H1 (cell line): ENCODE results near the gene H1-8. TPM values are rescaled to one million over a fixed set of nuclear protein-coding genes. Genes with fewer than 3 reads are reported as not detected.

Experiments
- ASH2L ChIP-seq: fragments of 200-600, 300-600 bp; sonication (generic); IDR thresholded peaks from one replicate; pipeline ENCODE4 v1.7.1; 2017; ENCODE audit warnings: low read length
- ATF3 ChIP-seq: IDR thresholded peaks from 2 replicates; pipeline ENCODE4 v1.6.1; 2011; ENCODE audit warnings: low read depth, mild to moderate bottlenecking, low read length; ENCODE audit not compliant: insufficient read depth
- EGR1 ChIP-seq: IDR thresholded peaks from 2 replicates; pipeline ENCODE4 v1.6.1; 2011; ENCODE audit warnings: low read depth, low read length, borderline replicate concordance
- FOSL1 ChIP-seq: IDR thresholded peaks from 2 replicates; pipeline ENCODE4 v1.6.1; 2011; ENCODE audit warnings: mild to moderate bottlenecking, low read depth, low read length, moderate library complexity; ENCODE audit not compliant: insufficient read depth
- HDAC2 ChIP-seq, 2 experiments: fragments of 300-600 bp in 1 of 2; sonication (generic) in 1 of 2; IDR thresholded peaks; 2 replicates each; pipeline ENCODE4 v1.6.1; 2011 to 2012; ENCODE audit warnings: low read depth in 2 of 2, low read length in 2 of 2, mild to moderate bottlenecking in 2 of 2, moderate library complexity in 2 of 2, borderline replicate concordance in 1 of 2, inconsistent platforms in 1 of 2
- JUND ChIP-seq: IDR thresholded peaks from 2 replicates; pipeline ENCODE4 v1.6.1; 2011; ENCODE audit warnings: mild to moderate bottlenecking, improper control_type of control experiment, low read length
- NANOG ChIP-seq: IDR thresholded peaks from 2 replicates; pipeline ENCODE4 v1.6.1; 2011; ENCODE audit warnings: low read length, low read depth, mild to moderate bottlenecking, inconsistent platforms; ENCODE audit not compliant: insufficient read depth, poor library complexity, severe bottlenecking
- RFX5 ChIP-seq: IDR thresholded peaks from 2 replicates; pipeline ENCODE4 v1.6.1; 2011; ENCODE audit warnings: low read depth, low read length, improper control_type of control experiment, borderline replicate concordance
- SRF ChIP-seq: IDR thresholded peaks from 2 replicates; pipeline ENCODE4 v1.6.1; 2011; ENCODE audit warnings: mild to moderate bottlenecking, low read depth, low read length, moderate library complexity
- polyA plus RNA-seq, 7 experiments: library from polyadenylated mRNA; depleted of rRNA in 3 of 7; stranded (reverse) in 5 of 7; unstranded in 2 of 7; fragments of >200 nt in 5 of 7; fragments of 200-250 nt in 2 of 7; gene quantifications; 1 replicate in 5 of 7; 2 replicates in 1 of 7; 4 replicates in 1 of 7; pipeline versions ENCODE4 v1.2.1 to v1.2.3, GENCODE V29; 2011 to 2013; ENCODE audit warnings: missing spikeins in 2 of 7, mixed read lengths in 2 of 7
- total RNA-seq: library from RNA; stranded (reverse); fragmentation: NEBNext Ultra II Directional; extraction: Animal tissue kit (Norgen Biotek cat#: 25700); gene quantifications from 2 replicates; pipeline ENCODE4 v1.2.1, GENCODE V29; 2021
- TF ChIP-seq, protein P1 (sequence below): IDR thresholded peaks from 2 replicates; pipeline ENCODE4 v1.6.1; 2012; ENCODE audit warnings: inconsistent platforms

H1-8 gene
- total and polyA plus RNA-seq, 2 of the 8 experiments (the other 6 are each of a cell fraction or from before 2014, with no cell fraction given) = not detected

GRCh38 chr3:129513705-129514104, 29.3 kb upstream of the H1-8 start (continued):
- TF ChIP-seq NANOG (no peak), EGR1 (no peak), ATF3 (no peak), RFX5 (no peak), HDAC2 (IDR thresholded peaks at IDR 0.05; ENCODE audit: borderline replicate concordance in 1 of 2, low read depth in 2 of 2, low read length in 2 of 2) (no peak), JUND (no peak), SRF (no peak), FOSL1 (no peak), ASH2L (no peak)
- TF ChIP-seq, protein P1, sequence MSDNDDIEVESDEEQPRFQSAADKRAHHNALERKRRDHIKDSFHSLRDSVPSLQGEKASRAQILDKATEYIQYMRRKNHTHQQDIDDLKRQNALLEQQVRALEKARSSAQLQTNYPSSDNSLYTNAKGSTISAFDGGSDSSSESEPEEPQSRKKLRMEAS = no peak
- TF ChIP-seq, all 59 proteins: peak for 0
